HepG2 (cell line): ENCODE data around the gene RUVBL1. TPM values are rescaled to one million over a fixed set of nuclear protein-coding genes. Genes with fewer than 3 reads are reported as not detected.

Experiments used
- EP300 ChIP-seq, 3 experiments: sonication (generic) in 1 of 3; formaldehyde crosslinking in 1 of 3; IDR thresholded peaks; 2 replicates each; pipeline versions ENCODE4 v1.5.1 to v1.6.1; 2011 to 2020; ENCODE audit warnings: low read depth in 2 of 3, low read length in 2 of 3, borderline replicate concordance in 1 of 3, improper control_type of control experiment in 1 of 3, mild to moderate bottlenecking in 1 of 3, missing genetic modification reagents in 1 of 3, moderate library complexity in 1 of 3
- ETV6 ChIP-seq: sonication (generic); formaldehyde crosslinking; conservative IDR thresholded peaks from 2 replicates; pipeline ENCODE4 v1.4.0; 2020; ENCODE audit warnings: missing genetic modification reagents
- GZF1 ChIP-seq: sonication (generic); formaldehyde crosslinking; IDR thresholded peaks from 2 replicates; pipeline ENCODE4 v1.5.1; 2020; ENCODE audit warnings: mild to moderate bottlenecking, missing genetic modification reagents
- HOXA3 ChIP-seq: sonication (generic); formaldehyde crosslinking; IDR thresholded peaks from 2 replicates; pipeline ENCODE4 v1.5.0; 2020; ENCODE audit warnings: missing genetic modification reagents
- HOXA5 ChIP-seq: sonication (generic); formaldehyde crosslinking; IDR thresholded peaks from 2 replicates; pipeline ENCODE4 v1.4.0; 2020; ENCODE audit warnings: missing genetic modification reagents
- HOXD1 ChIP-seq: sonication (generic); formaldehyde crosslinking; IDR thresholded peaks from 2 replicates; pipeline ENCODE4 v1.5.0; 2020; ENCODE audit warnings: missing genetic modification reagents
- LCORL ChIP-seq, 2 experiments: fragments of 450-650 bp in 1 of 2; sonication (generic) in 1 of 2; formaldehyde crosslinking in 1 of 2; IDR thresholded peaks; 2 replicates each; pipeline versions ENCODE4 v1.5.0 to v1.6.1; 2017 to 2020; ENCODE audit warnings: antibody characterized with exemption in 1 of 2, missing genetic modification reagents in 1 of 2
- SOX5 ChIP-seq: IDR thresholded peaks from 2 replicates; pipeline ENCODE4 v1.6.1; 2016; ENCODE audit warnings: borderline replicate concordance
- SP2 ChIP-seq: sonication (generic); formaldehyde crosslinking; IDR thresholded peaks from 2 replicates; pipeline ENCODE4 v1.5.1; 2020; ENCODE audit warnings: mild to moderate bottlenecking, missing genetic modification reagents
- SUZ12 ChIP-seq: fragments of 150-350 bp; IDR thresholded peaks from 2 replicates; pipeline ENCODE4 v1.6.1; 2014; ENCODE audit warnings: low read depth, low read length
- ZNF253 ChIP-seq: sonication (generic); formaldehyde crosslinking; IDR thresholded peaks from 2 replicates; pipeline ENCODE4 v1.8.0; 2022; ENCODE audit warnings: mild to moderate bottlenecking, missing genetic modification reagents, borderline replicate concordance
- ZNF331 ChIP-seq: sonication (generic); formaldehyde crosslinking; IDR thresholded peaks from 2 replicates; pipeline ENCODE4 v1.4.0; 2020; ENCODE audit warnings: missing genetic modification reagents
- ZNF552 ChIP-seq: sonication (generic); formaldehyde crosslinking; IDR thresholded peaks from 2 replicates; pipeline ENCODE4 v1.9.0; 2022; ENCODE audit warnings: missing genetic modification reagents, mild to moderate bottlenecking, borderline replicate concordance
- ZNF572 ChIP-seq: sonication (generic); formaldehyde crosslinking; IDR thresholded peaks from 2 replicates; pipeline ENCODE4 v1.5.1; 2020; ENCODE audit warnings: mild to moderate bottlenecking, missing genetic modification reagents
- ZNF607 ChIP-seq: sonication (generic); formaldehyde crosslinking; IDR thresholded peaks from 2 replicates; pipeline ENCODE4 v1.5.1; 2020; ENCODE audit warnings: missing genetic modification reagents, mild to moderate bottlenecking, borderline replicate concordance
- ZNF660 ChIP-seq: sonication (generic); formaldehyde crosslinking; IDR thresholded peaks from 2 replicates; pipeline ENCODE4 v1.5.1; 2020; ENCODE audit warnings: mild to moderate bottlenecking, low read depth, missing genetic modification reagents, borderline replicate concordance
- ZNF768 ChIP-seq: sonication (generic); formaldehyde crosslinking; IDR thresholded peaks from 2 replicates; pipeline ENCODE4 v1.4.0; 2020; ENCODE audit warnings: missing genetic modification reagents
- ZNF772 ChIP-seq: sonication (generic); formaldehyde crosslinking; IDR thresholded peaks from 2 replicates; pipeline ENCODE4 v1.5.0; 2020; ENCODE audit warnings: mild to moderate bottlenecking, missing genetic modification reagents
- polyA plus RNA-seq, 8 experiments: library from polyadenylated mRNA; depleted of rRNA in 3 of 8; stranded (reverse) in 7 of 8; unstranded in 1 of 8; fragments of >200 nt; fragmentation: Illumina TruSeq in 4 of 8; extraction: Trizol in 4 of 8; gene quantifications; 2 replicates each; pipeline versions ENCODE4 v1.2.1 to v1.2.3, GENCODE V29; 2011 to 2016; ENCODE audit warnings: low read depth in 4 of 8, missing spikeins in 1 of 8, mixed read lengths in 1 of 8; ENCODE audit not compliant: insufficient read depth in 1 of 8
- total RNA-seq, 5 experiments: library from RNA; depleted of rRNA; stranded (reverse); fragments of >200 nt; fragmentation: Illumina TruSeq; extraction: Trizol; gene quantifications; 2 replicates each; pipeline ENCODE4 v1.2.3, GENCODE V29; 2016; ENCODE audit warnings: low read depth in 1 of 5
- TF ChIP-seq, protein P1 (sequence below): sonication (generic); formaldehyde crosslinking; IDR thresholded peaks from 2 replicates; pipeline ENCODE4 v1.5.1; 2020; ENCODE audit warnings: missing genetic modification reagents, mild to moderate bottlenecking, borderline replicate concordance
- TF ChIP-seq, protein P2 (sequence below): sonication (generic); formaldehyde crosslinking; IDR thresholded peaks from 2 replicates; pipeline ENCODE4 v1.4.0; 2020; ENCODE audit warnings: missing genetic modification reagents, mild to moderate bottlenecking, borderline replicate concordance
- TF ChIP-seq, protein P3 (sequence below): sonication (generic); formaldehyde crosslinking; IDR thresholded peaks from 2 replicates; pipeline ENCODE4 v1.5.0; 2020; ENCODE audit warnings: missing genetic modification reagents
- TF ChIP-seq, protein P4 (sequence below): sonication (generic); formaldehyde crosslinking; IDR thresholded peaks from 2 replicates; pipeline ENCODE4 v1.9.0; 2021; ENCODE audit warnings: missing genetic modification reagents, mild to moderate bottlenecking, borderline replicate concordance
- TF ChIP-seq, protein P5 (sequence below): IDR thresholded peaks from 2 replicates; pipeline ENCODE4 v1.6.1; 2018; ENCODE audit warnings: missing genetic modification reagents

Gene RUVBL1
- total and polyA plus RNA-seq, 2 of the 13 experiments (the other 11 are each of a cell fraction or from before 2014, with no cell fraction given): 32.7 to 86.3 TPM

DNA sequence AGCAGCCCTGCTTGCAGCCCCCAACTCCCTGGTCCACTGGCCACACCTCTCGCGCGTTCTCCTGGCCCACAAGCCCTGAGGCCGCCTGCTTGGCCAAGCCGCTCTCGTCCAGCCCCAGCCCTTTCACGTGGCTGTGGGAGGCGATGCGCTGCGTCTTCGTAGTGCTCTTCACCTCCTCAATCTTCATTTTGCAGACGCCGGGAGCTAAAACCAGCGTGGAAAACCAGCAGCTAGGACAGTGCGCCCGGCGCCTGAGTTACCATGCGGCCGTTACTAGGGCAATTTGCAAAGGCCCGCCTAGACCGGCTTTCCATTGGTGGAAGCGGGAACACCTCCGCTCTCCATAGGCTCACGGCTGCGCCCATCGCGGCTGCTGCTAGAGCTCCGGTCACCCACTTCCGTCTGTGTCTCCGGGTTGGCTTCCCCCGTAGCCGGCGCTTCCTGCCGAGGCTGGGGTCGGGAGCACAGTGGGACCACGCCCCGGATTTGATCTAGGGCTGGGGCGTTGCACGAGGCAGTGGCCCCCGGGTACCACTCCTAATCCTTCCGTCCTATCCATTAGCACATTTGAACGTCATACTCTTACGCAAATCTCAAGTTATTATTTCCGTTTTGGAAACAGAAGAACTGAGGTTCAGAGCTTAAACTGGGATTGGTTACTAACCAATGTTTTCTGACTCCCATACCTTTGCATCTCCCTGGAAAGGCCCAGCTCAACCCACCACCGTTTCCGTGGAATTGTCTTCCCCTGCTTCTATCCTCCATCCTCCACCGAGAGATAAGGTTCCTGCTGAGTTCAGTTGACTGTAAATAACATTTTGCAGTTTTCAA lies at the start of gene RUVBL1 (continued):
- peak; percentile 50; the same call in 1 of the 2 replicates for TF ChIP-seq ZNF768 (CRISPR knock-in tag)
- TF ChIP-seq ZNF331 (CRISPR knock-in tag): peak; percentile 76
- 0 out of 2 replicates have a peak, but pooled peaks have one; percentile 5 for TF ChIP-seq ZNF772 (CRISPR knock-in tag)
- TF ChIP-seq SUZ12: no peak
- TF ChIP-seq SP2 (CRISPR knock-in tag): peak; percentile 98
- no peak; the same call in 1 of the 2 replicates for TF ChIP-seq ETV6 (CRISPR knock-in tag)
- TF ChIP-seq, protein P1, sequence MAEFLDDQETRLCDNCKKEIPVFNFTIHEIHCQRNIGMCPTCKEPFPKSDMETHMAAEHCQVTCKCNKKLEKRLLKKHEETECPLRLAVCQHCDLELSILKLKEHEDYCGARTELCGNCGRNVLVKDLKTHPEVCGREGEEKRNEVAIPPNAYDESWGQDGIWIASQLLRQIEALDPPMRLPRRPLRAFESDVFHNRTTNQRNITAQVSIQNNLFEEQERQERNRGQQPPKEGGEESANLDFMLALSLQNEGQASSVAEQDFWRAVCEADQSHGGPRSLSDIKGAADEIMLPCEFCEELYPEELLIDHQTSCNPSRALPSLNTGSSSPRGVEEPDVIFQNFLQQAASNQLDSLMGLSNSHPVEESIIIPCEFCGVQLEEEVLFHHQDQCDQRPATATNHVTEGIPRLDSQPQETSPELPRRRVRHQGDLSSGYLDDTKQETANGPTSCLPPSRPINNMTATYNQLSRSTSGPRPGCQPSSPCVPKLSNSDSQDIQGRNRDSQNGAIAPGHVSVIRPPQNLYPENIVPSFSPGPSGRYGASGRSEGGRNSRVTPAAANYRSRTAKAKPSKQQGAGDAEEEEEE (CRISPR knock-in tag): no peak
- TF ChIP-seq EP300 (IDR thresholded peaks at IDR 0.05; ENCODE audit: low read depth in 2 of 2, low read length in 2 of 2): peak in 1 of 2 experiments; percentile 32; a peak in 1 of 4 replicates
- peak; percentile 54; the same call in 1 of the 2 replicates for TF ChIP-seq EP300 (CRISPR knock-in tag; IDR thresholded peaks at IDR 0.05; ENCODE audit: borderline replicate concordance)
- TF ChIP-seq ZNF572 (CRISPR knock-in tag): no peak
- TF ChIP-seq, protein P2, sequence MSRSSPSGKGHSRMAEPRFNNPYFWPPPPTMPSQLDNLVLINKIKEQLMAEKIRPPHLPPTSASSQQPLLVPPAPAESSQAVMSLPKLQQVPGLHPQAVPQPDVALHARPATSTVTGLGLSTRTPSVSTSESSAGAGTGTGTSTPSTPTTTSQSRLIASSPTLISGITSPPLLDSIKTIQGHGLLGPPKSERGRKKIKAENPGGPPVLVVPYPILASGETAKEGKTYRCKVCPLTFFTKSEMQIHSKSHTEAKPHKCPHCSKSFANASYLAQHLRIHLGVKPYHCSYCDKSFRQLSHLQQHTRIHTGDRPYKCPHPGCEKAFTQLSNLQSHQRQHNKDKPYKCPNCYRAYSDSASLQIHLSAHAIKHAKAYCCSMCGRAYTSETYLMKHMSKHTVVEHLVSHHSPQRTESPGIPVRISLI (CRISPR knock-in tag): no peak
- TF ChIP-seq, protein P3, sequence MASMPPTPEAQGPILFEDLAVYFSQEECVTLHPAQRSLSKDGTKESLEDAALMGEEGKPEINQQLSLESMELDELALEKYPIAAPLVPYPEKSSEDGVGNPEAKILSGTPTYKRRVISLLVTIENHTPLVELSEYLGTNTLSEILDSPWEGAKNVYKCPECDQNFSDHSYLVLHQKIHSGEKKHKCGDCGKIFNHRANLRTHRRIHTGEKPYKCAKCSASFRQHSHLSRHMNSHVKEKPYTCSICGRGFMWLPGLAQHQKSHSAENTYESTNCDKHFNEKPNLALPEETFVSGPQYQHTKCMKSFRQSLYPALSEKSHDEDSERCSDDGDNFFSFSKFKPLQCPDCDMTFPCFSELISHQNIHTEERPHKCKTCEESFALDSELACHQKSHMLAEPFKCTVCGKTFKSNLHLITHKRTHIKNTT (CRISPR knock-in tag): no peak
- no peak for TF ChIP-seq LCORL (IDR thresholded peaks at IDR 0.05)
- TF ChIP-seq LCORL (CRISPR knock-in tag; IDR thresholded peaks at IDR 0.05): peak; percentile 21; the same call in 1 of the 2 replicates
- peak; percentile 50; the same call in 1 of the 2 replicates for TF ChIP-seq ZNF607
- TF ChIP-seq HOXA5 (CRISPR knock-in tag): peak; percentile 91
- TF ChIP-seq HOXD1: peak; percentile 73; the same call in 1 of the 2 replicates
- TF ChIP-seq, protein P4, sequence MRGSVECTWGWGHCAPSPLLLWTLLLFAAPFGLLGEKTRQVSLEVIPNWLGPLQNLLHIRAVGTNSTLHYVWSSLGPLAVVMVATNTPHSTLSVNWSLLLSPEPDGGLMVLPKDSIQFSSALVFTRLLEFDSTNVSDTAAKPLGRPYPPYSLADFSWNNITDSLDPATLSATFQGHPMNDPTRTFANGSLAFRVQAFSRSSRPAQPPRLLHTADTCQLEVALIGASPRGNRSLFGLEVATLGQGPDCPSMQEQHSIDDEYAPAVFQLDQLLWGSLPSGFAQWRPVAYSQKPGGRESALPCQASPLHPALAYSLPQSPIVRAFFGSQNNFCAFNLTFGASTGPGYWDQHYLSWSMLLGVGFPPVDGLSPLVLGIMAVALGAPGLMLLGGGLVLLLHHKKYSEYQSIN (CRISPR knock-in tag): no peak
- no peak for TF ChIP-seq ZNF552 (CRISPR knock-in tag)
- no peak for TF ChIP-seq ZNF660 (CRISPR knock-in tag)
- TF ChIP-seq ZNF253 (CRISPR knock-in tag): no peak
- peak; percentile 92 for TF ChIP-seq HOXA3
- TF ChIP-seq, protein P5, sequence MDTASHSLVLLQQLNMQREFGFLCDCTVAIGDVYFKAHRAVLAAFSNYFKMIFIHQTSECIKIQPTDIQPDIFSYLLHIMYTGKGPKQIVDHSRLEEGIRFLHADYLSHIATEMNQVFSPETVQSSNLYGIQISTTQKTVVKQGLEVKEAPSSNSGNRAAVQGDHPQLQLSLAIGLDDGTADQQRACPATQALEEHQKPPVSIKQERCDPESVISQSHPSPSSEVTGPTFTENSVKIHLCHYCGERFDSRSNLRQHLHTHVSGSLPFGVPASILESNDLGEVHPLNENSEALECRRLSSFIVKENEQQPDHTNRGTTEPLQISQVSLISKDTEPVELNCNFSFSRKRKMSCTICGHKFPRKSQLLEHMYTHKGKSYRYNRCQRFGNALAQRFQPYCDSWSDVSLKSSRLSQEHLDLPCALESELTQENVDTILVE (CRISPR knock-in tag): peak; percentile 93
- no peak for TF ChIP-seq SOX5 (CRISPR knock-in tag)
- no peak for TF ChIP-seq GZF1 (CRISPR knock-in tag)
